H1 (cell line): ENCODE results near the gene TBX3. TPM values are rescaled to one million over a fixed set of nuclear protein-coding genes. Genes with fewer than 3 reads are reported as not detected.

Experiments
- CTCF ChIA-PET: fragments of 300-600 bp; sonication (Branson Sonifier 250); formaldehyde crosslinking; loops from one replicate; lab custom pipeline; 2021; ENCODE audit not compliant: partially characterized antibody; lab: Charles Lee
- POLR2A ChIA-PET: fragments of 300-600 bp; sonication (Branson Sonifier 250); formaldehyde crosslinking; loops from one replicate; lab custom pipeline; 2021; ENCODE audit warnings: inconsistent platforms; ENCODE audit not compliant: partially characterized antibody; lab: Charles Lee
- DNase-seq, 2 experiments: peaks; one replicate each; pipeline versions ENCODE4 v3.0.0 to v3.0.0-alpha.2; 2010 to 2022; ENCODE audit warnings: low spot score in 2 of 2, low read depth in 1 of 2, mixed read lengths in 1 of 2
- FAIRE-seq: peaks from 2 replicates; lab custom pipeline; 2011; peaks lifted over from hg19 to GRCh38; lab: Jason Lieb, UNC
- H2AFZ ChIP-seq: 2 replicates; pipeline ENCODE4 v1.8.1; 2012; ENCODE audit warnings: low read length, inconsistent platforms
- H2AK5ac ChIP-seq: 2 replicates; pipeline ENCODE4 v1.6.1; 2013; ENCODE audit warnings: low read depth, low read length
- H2BK120ac ChIP-seq: replicated peaks from 2 replicates; pipeline ENCODE3; 2013; ENCODE audit warnings: low read depth, low read length, inconsistent platforms
- H2BK12ac ChIP-seq: 2 replicates; pipeline ENCODE4 v1.6.1; 2013; ENCODE audit warnings: low read depth, low read length
- H2BK15ac ChIP-seq: 2 replicates; pipeline ENCODE4 v1.6.1; 2013; ENCODE audit warnings: low read length
- H2BK20ac ChIP-seq: 2 replicates; pipeline ENCODE4 v1.6.1; 2013; ENCODE audit warnings: low read length
- H2BK5ac ChIP-seq: 2 replicates; pipeline ENCODE4 v1.6.1; 2013; ENCODE audit warnings: low read depth, low read length
- H3K14ac ChIP-seq: 2 replicates; pipeline ENCODE4 v1.6.1; 2013; ENCODE audit warnings: inconsistent platforms; ENCODE audit not compliant: insufficient read length
- H3K18ac ChIP-seq: 2 replicates; pipeline ENCODE4 v1.6.1; 2013; ENCODE audit warnings: low read length; ENCODE audit errors: extremely low read depth
- H3K23ac ChIP-seq: 2 replicates; pipeline ENCODE4 v1.6.1; 2013; ENCODE audit warnings: inconsistent platforms; ENCODE audit not compliant: insufficient read length
- H3K23me2 ChIP-seq: 2 replicates; pipeline ENCODE4 v1.6.1; 2013; ENCODE audit warnings: low read depth, low read length
- H3K27ac ChIP-seq: 2 replicates; pipeline ENCODE4 v1.6.1; 2011; ENCODE audit warnings: low read depth, low read length, inconsistent platforms
- H3K27me3 ChIP-seq, 4 experiments: replicated peaks in 1 of 4; 1 replicate in 1 of 4; 2 replicates in 3 of 4; pipeline versions ENCODE4 v1.6.1 to v1.8.1; 2011 to 2013; ENCODE audit warnings: low read length in 3 of 4, mild to moderate bottlenecking in 3 of 4, inconsistent platforms in 2 of 4, mixed read lengths in 2 of 4, moderate library complexity in 1 of 4; ENCODE audit not compliant: control insufficient read depth in 3 of 4, insufficient read depth in 3 of 4; ENCODE audit errors: extremely low read depth in 1 of 4
- H3K36me3 ChIP-seq, 4 experiments: 2 replicates each; pipeline versions ENCODE4 v1.6.1 to v1.8.1; 2011 to 2013; ENCODE audit warnings: mild to moderate bottlenecking in 4 of 4, low read length in 3 of 4, moderate library complexity in 2 of 4, control low read depth in 1 of 4, inconsistent platforms in 1 of 4; ENCODE audit not compliant: insufficient read depth in 4 of 4, control insufficient read depth in 2 of 4
- H3K4ac ChIP-seq: replicated peaks from 2 replicates; pipeline ENCODE3; 2013; ENCODE audit warnings: low read length, low read depth, mixed read lengths, inconsistent platforms; ENCODE audit not compliant: insufficient read length
- H3K4me1 ChIP-seq, 4 experiments: replicated peaks in 1 of 4; 1 replicate in 1 of 4; 2 replicates in 3 of 4; pipeline versions ENCODE4 v1.6.1 to v1.8.1; 2011 to 2013; ENCODE audit warnings: low read length in 3 of 4, inconsistent platforms in 2 of 4, mixed read lengths in 1 of 4; ENCODE audit not compliant: insufficient read depth in 4 of 4, control insufficient read depth in 3 of 4
- H3K4me2 ChIP-seq, 2 experiments: 2 replicates each; pipeline versions ENCODE4 v1.6.1 to v1.8.1; 2011 to 2013; ENCODE audit warnings: low read depth in 2 of 2, low read length in 2 of 2, control low read depth in 1 of 2, inconsistent platforms in 1 of 2, mild to moderate bottlenecking in 1 of 2; ENCODE audit not compliant: insufficient read depth in 1 of 2
- H3K4me3 ChIP-seq, 4 experiments: fragments of 200-600, 300-600 bp in 1 of 4; sonication (generic), shearing (Covaris generic), sonication (Bioruptor Twin) in 1 of 4; 2 replicates each; pipeline versions ENCODE4 v1.5.1 to v1.8.1; 2011 to 2016; ENCODE audit warnings: low read length in 4 of 4, low read depth in 3 of 4, control low read depth in 2 of 4, inconsistent platforms in 2 of 4, mild to moderate bottlenecking in 2 of 4, mixed read lengths in 1 of 4, moderate library complexity in 1 of 4; ENCODE audit not compliant: insufficient read depth in 2 of 4; ENCODE audit errors: extremely low read depth in 1 of 4
- H3K56ac ChIP-seq: replicated peaks from 2 replicates; pipeline ENCODE3; 2013; ENCODE audit warnings: low read depth, mild to moderate bottlenecking, mixed read lengths, low read length, inconsistent platforms; ENCODE audit not compliant: insufficient read length
- H3K79me1 ChIP-seq: 2 replicates; pipeline ENCODE4 v1.6.1; 2013; ENCODE audit warnings: low read depth, low read length, control low read depth
- H3K79me2 ChIP-seq, 2 experiments: 2 replicates each; pipeline versions ENCODE4 v1.6.1 to v1.8.1; 2012 to 2013; ENCODE audit warnings: low read length in 2 of 2, mild to moderate bottlenecking in 2 of 2, inconsistent platforms in 1 of 2; ENCODE audit not compliant: insufficient read depth in 2 of 2, control insufficient read depth in 1 of 2
- H3K9ac ChIP-seq, 4 experiments: replicated peaks in 1 of 4; 1 replicate in 1 of 4; 2 replicates in 3 of 4; pipeline versions ENCODE4 v1.6.1 to v1.8.1; 2011 to 2013; ENCODE audit warnings: low read depth in 3 of 4, low read length in 3 of 4, control low read depth in 2 of 4, mild to moderate bottlenecking in 2 of 4, moderate library complexity in 2 of 4, inconsistent platforms in 1 of 4; ENCODE audit errors: extremely low read depth in 1 of 4
- H3K9me3 ChIP-seq, 2 experiments: 2 replicates each; pipeline versions ENCODE4 v1.6.1 to v1.8.1; 2012 to 2013; ENCODE audit warnings: mild to moderate bottlenecking in 2 of 2, moderate library complexity in 2 of 2, control low read depth in 1 of 2, inconsistent platforms in 1 of 2, low read depth in 1 of 2, low read length in 1 of 2, mixed read lengths in 1 of 2; ENCODE audit not compliant: insufficient read depth in 2 of 2
- H4K20me1 ChIP-seq, 2 experiments: replicated peaks in 1 of 2; 2 replicates each; pipeline versions ENCODE3 to v1.8.1; 2011 to 2013; ENCODE audit warnings: inconsistent platforms in 2 of 2, low read length in 2 of 2, mild to moderate bottlenecking in 1 of 2; ENCODE audit not compliant: insufficient read depth in 2 of 2, control insufficient read depth in 1 of 2
- H4K5ac ChIP-seq: 2 replicates; pipeline ENCODE4 v1.6.1; 2013; ENCODE audit warnings: low read length, low read depth, mixed read lengths, inconsistent platforms; ENCODE audit not compliant: insufficient read length
- H4K8ac ChIP-seq: 2 replicates; pipeline ENCODE4 v1.8.0; 2013; ENCODE audit warnings: mild to moderate bottlenecking, moderate library complexity, low read length, inconsistent platforms; ENCODE audit not compliant: insufficient read depth; ENCODE audit errors: extremely low read depth
- H4K91ac ChIP-seq: replicated peaks from 2 replicates; pipeline ENCODE3; 2013; ENCODE audit warnings: low read length, mixed read lengths, inconsistent platforms; ENCODE audit not compliant: insufficient read length
- BRCA1 ChIP-seq: IDR thresholded peaks from 2 replicates; pipeline ENCODE4 v1.6.1; 2012; ENCODE audit warnings: low read depth, low read length, improper control_type of control experiment
- RFX5 ChIP-seq: IDR thresholded peaks from 2 replicates; pipeline ENCODE4 v1.6.1; 2011; ENCODE audit warnings: low read depth, low read length, improper control_type of control experiment, borderline replicate concordance
- SIRT6 ChIP-seq: IDR thresholded peaks from one replicate; pipeline ENCODE4 v1.7.1; 2012; ENCODE audit warnings: low read length, inconsistent platforms
- SP1 ChIP-seq: IDR thresholded peaks from 2 replicates; pipeline ENCODE4 v1.6.1; 2011; ENCODE audit warnings: low read depth, low read length
- WGBS, 2 experiments: shearing (Covaris generic) in 1 of 2; methylation state at CpG; one replicate each; pipeline versions ENCODE4 v1.1.6 to v1.1.7; 2013 to 2015; ENCODE audit warnings: low lambda C conversion rate in 2 of 2, mixed read lengths in 2 of 2, inconsistent platforms in 1 of 2, low coverage in 1 of 2, missing lambda C conversion rate in 1 of 2; ENCODE audit not compliant: insufficient replicate concordance in 2 of 2, insufficient coverage in 1 of 2, insufficient read length in 1 of 2; ENCODE audit errors: extremely low coverage in 1 of 2, missing lambda C conversion rate in 1 of 2; 5-methylcytosine and 5-hydroxymethylcytosine counted together
- polyA plus RNA-seq, 7 experiments: library from polyadenylated mRNA; depleted of rRNA in 3 of 7; stranded (reverse) in 5 of 7; unstranded in 2 of 7; fragments of >200 nt in 5 of 7; fragments of 200-250 nt in 2 of 7; gene quantifications; 1 replicate in 5 of 7; 2 replicates in 1 of 7; 4 replicates in 1 of 7; pipeline versions ENCODE4 v1.2.1 to v1.2.3, GENCODE V29; 2011 to 2013; ENCODE audit warnings: missing spikeins in 2 of 7, mixed read lengths in 2 of 7
- total RNA-seq: library from RNA; stranded (reverse); fragmentation: NEBNext Ultra II Directional; extraction: Animal tissue kit (Norgen Biotek cat#: 25700); gene quantifications from 2 replicates; pipeline ENCODE4 v1.2.1, GENCODE V29; 2021

TBX3 gene
- total and polyA plus RNA-seq, 2 of the 8 experiments (the other 6 are each of a cell fraction or from before 2014, with no cell fraction given) = 0.09 to 1.0 TPM

DNA sequence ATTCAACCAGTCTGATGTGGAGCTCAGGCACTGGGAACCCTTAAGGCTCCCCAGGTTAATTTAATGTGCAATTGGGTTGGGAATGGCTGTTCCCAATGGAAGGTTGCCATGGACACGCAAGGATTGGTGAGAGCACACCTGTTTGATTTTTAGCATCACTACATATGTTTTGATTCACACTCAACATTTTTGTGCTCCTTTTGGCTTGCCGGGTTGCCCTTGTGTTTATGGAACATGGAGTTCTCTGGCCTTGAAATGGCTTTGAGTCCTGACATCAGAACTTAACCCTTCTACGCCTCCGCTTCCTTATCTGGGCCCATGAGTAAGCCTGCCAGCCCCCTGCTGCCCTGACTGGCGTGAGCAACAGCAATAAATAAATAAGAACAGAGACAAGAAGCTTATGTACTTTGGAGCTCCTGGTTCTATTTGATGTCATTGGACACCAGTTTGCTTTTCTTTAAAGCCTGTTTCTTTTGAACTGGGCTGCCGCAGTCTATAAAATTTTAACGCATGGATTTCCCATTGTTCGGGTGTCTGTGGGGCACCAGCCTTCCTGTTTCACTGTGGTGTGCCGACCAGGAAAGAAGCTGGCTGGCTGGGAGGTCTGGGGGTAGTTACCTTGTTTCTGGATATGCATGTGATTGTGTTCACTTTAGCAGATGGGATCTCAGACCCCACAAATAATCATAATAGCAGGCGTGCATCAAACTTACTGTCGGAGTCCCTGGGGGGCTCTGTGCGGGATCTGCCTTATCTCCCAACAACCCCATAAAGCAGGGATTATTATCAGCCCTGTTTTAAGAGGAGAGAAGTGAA, 27.8 kb downstream of the TBX3 start:
- peak overlapping the region; percentile 13; the same call in 1 of the 2 replicates for H2BK20ac ChIP-seq
- no peak overlapping the region for H4K5ac ChIP-seq
- no peak overlapping the region for H3K18ac ChIP-seq
- peak overlapping the region; percentile 39; the same call in 1 of the 2 replicates for H2BK12ac ChIP-seq
- no peak overlapping the region for H3K4me3 ChIP-seq
- no peaks in the 10 kb centered on the region for H4K20me1 ChIP-seq
- H3K56ac ChIP-seq = no peak overlapping the region
- FAIRE-seq = no peak
- no peak overlapping the region for H2BK120ac ChIP-seq
- H3K4me1 ChIP-seq = peaks cover 5 to 19% (median 12%) of the 10 kb centered on the region in 4 experiments
- H3K14ac ChIP-seq = no peak overlapping the region
- no peaks in the 10 kb centered on the region; the same call in 1 of the 2 replicates for H3K23me2 ChIP-seq
- H3K9me3 ChIP-seq = no peaks in the 10 kb centered on the region
- no peak overlapping the region for H3K9ac ChIP-seq
- POLR2A ChIA-PET = no interaction called here
- peaks cover 0 to 3% (median 2%) of the 10 kb centered on the region in 4 experiments; a peak in 2 of 7 replicates for H3K27me3 ChIP-seq
- H3K4ac ChIP-seq = no peak overlapping the region
- WGBS, 2 experiments = 88% methylated on average over 12 of the region's 12 CpGs; no CpG with 5 or more reads in 1 of the 2 experiments
- CTCF ChIA-PET = interaction anchor here (0.6 to 5.0 kb wide), 9 partner anchors 8 to 1261 kb away, joined by 3 to 27 read pairs (median 4); no protein-coding TSS in a partner anchor
- no peak for DNase-seq
- no peaks in the 10 kb centered on the region for H3K79me1 ChIP-seq
- TF ChIP-seq SP1 (no peak), SIRT6 (no peak), RFX5 (no peak), BRCA1 (no peak)
- no peak overlapping the region for H2BK5ac ChIP-seq
- no peak overlapping the region for H2AK5ac ChIP-seq
- H3K4me2 ChIP-seq = no peak overlapping the region; a peak in 1 of 4 replicates
- H3K79me2 ChIP-seq = no peaks in the 10 kb centered on the region
- no peak overlapping the region for H2AFZ ChIP-seq
- H2BK15ac ChIP-seq = 0 out of 2 replicates have a peak overlapping the region, but pooled peaks have one; percentile 36
- H3K23ac ChIP-seq = no peak overlapping the region
- no peak overlapping the region for H4K91ac ChIP-seq
- H4K8ac ChIP-seq = no peak overlapping the region
- H3K27ac ChIP-seq = no peak overlapping the region
- H3K36me3 ChIP-seq = no peaks in the 10 kb centered on the region
